ENCODE results near the gene HSPA4L.

The HSPA4L gene

DNA sequence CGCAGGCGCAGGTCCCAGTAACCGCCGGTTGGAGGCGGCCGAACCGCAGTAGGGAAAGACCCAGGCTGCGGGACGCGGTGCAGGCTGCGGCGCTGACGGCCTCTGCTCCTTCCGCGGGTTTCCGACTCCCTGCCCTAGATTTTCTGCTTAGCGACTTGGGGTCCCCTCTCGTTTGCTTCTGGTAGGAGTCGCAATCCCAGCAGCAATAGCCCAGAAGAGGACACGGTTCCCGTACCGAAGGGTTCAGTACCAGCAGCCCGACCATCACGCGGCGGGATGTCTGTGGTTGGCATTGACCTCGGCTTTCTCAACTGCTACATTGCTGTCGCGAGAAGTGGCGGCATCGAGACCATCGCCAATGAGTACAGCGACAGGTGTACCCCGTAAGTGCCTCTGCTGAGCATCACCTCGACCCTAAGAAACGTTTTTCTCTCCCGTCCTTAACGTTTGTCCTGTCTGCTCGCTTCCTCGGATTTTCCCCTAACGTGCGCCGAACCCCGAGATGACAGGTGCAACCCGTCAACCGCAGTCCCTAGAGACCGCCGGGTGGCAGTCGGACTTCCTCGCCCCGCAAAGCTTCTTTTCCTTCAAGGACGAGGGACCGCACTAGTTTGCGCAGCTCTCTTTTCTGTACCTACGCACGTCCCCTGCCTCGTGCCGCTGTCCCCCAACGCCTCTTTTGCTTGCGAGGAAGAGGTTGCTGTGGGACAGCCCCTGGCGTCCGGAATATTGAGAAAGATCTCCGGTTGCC is at the start of gene HSPA4L:
TSS of gene HSPA4L (plus strand) at position 48 of the 751 bp plus-strand sequence. CDS start at position 277, 229 bp downstream.
- H3K4me3 ChIP-seq (ENCODE audit: low read depth, low read length) = peak within 1 kb of the TSS; percentile 67
- TF ChIP-seq, protein P1, sequence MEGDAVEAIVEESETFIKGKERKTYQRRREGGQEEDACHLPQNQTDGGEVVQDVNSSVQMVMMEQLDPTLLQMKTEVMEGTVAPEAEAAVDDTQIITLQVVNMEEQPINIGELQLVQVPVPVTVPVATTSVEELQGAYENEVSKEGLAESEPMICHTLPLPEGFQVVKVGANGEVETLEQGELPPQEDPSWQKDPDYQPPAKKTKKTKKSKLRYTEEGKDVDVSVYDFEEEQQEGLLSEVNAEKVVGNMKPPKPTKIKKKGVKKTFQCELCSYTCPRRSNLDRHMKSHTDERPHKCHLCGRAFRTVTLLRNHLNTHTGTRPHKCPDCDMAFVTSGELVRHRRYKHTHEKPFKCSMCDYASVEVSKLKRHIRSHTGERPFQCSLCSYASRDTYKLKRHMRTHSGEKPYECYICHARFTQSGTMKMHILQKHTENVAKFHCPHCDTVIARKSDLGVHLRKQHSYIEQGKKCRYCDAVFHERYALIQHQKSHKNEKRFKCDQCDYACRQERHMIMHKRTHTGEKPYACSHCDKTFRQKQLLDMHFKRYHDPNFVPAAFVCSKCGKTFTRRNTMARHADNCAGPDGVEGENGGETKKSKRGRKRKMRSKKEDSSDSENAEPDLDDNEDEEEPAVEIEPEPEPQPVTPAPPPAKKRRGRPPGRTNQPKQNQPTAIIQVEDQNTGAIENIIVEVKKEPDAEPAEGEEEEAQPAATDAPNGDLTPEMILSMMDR (IDR thresholded peaks at IDR 0.05; ENCODE audit: borderline replicate concordance, insufficient read depth, low read depth, low read length) = 0 out of 2 replicates have a peak, but pooled peaks have one; percentile 3

DNA sequence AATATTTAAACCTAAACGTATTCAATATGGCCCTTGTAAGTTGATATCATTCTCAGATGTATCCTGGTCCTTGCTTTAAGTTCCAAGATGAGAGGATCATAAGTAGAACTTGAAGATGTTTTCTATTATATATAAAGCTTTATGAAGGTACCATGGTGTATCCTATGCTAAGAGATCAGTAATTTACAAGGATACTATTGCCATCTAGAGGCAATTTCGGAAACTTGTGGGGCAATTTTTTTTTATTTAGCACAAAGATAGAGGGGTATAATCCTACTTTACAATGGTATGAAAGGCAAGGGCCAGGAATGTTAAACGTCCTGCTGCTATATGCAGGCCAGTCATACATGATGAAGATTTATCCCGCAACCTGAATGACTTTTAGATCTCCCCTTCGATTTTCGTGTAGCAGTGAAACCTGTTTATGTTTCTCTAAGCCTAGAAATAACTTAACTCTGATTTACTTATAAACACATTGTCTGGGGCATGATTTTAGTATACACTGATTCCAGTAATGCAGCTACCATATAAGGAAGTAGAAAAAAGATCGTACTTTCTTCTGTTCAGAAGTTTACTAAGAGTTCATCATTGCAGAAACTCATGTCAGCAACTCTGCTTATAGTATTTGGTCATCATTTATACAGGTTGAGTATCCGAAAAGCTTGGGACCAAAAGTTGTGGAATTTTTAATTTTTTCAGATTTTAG is 49.3 kb upstream of the HSPA4L start:
- no peak overlapping the region for H3K4me3 ChIP-seq (ENCODE audit: low read depth, low read length)
- TF ChIP-seq, protein P1 (IDR thresholded peaks at IDR 0.05; ENCODE audit: borderline replicate concordance, insufficient read depth, low read depth, low read length) = no peak; the same call in 1 of the 2 replicates

DNA sequence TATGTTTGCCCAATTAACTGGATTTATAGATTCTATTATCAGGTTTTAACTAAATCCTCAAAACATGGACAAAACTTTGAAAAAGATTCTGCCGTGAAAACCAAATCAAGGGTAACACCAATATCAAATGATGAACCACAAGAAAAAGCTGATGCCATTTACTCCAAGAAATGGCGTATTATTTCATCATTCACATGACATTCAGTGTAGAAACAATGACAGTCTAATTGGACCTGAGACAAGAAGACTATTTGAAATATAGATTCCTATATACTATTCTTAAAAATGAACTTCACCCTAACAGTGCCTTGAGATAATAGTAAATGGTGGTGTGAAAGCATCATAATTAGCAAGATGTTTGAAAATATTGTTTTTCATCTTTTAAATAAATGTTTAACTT is 47.1 kb upstream of the HSPA4L start:
- H3K4me3 ChIP-seq (ENCODE audit: low read depth, low read length) = no peak overlapping the region
- TF ChIP-seq, protein P1 (IDR thresholded peaks at IDR 0.05; ENCODE audit: borderline replicate concordance, insufficient read depth, low read depth, low read length) = no peak

DNA sequence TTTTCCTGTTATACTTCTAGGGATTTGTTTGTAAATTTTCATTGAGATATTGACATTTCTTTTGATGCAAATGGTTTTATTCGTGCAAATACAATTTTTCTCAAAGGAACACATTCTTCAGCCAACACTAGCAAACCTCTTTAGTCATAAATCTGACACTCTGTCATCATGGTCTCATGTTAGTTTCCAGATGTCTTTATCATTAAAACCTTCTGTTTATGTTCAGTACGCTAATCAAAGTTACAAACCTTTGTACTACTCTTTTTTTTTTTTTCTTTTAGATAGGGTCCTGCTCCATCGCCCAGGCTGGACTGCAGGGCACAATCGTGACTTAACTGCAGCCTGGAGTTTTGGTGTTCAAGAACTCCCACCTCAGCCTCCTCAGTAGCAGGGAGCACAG is 44.8 kb upstream of the HSPA4L start:
- TF ChIP-seq, protein P1 (IDR thresholded peaks at IDR 0.05; ENCODE audit: borderline replicate concordance, insufficient read depth, low read depth, low read length) = no peak
- H3K4me3 ChIP-seq (ENCODE audit: low read depth, low read length) = no peak overlapping the region

DNA sequence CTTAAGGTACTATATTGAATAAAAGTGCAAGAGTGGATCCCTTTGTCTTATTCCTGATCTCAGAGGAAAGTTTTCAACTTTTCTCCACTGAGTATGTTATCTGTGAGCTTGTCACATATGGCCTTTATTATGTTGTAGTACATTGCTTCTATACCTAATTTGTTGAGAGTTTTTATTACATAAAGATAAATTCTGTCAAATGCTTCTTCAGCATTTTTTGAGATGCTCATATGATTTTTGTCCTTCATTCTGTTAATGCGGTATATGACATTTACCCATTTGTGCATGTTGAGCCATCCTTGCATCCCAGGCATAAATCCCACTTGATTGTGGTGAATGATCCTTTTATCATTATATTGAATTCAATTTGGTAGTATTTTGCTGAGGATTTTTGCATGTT is 40.9 kb upstream of the HSPA4L start:
- no peak overlapping the region for H3K4me3 ChIP-seq (ENCODE audit: low read depth, low read length)
- TF ChIP-seq, protein P1 (IDR thresholded peaks at IDR 0.05; ENCODE audit: borderline replicate concordance, insufficient read depth, low read depth, low read length) = no peak

DNA sequence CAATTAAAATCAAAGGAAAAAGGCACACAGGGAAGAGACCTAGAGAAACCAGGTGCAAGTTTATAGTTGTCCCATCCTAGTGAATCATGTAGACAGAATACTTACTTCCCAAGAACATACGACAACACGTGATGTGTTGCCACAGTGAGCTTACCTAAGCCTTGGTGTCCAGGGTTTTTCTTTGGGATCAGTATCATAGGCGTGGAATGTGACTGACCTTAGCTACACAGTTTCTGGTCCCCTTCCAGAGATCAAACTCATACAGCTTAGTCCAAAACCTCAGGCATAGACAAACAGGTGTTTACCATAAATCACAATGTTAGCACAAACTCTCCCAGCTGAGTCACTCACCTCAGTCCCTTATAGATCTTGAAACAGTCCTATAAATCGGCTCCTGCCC is 34.2 kb upstream of the HSPA4L start:
- TF ChIP-seq, protein P1 (IDR thresholded peaks at IDR 0.05; ENCODE audit: borderline replicate concordance, insufficient read depth, low read depth, low read length) = no peak
- no peak overlapping the region for H3K4me3 ChIP-seq (ENCODE audit: low read depth, low read length)

Measured in GM12875 (cell line).